Mesendoderm (in vitro differentiated cells): ENCODE data around the gene GATA2.

Experiments used
- DNase-seq: peaks from one replicate; pipeline ENCODE4 v3.0.0; 2013
- H2AK5ac ChIP-seq: 2 replicates; pipeline ENCODE4 v1.6.1; 2013; ENCODE audit warnings: low read length, inconsistent platforms
- H2BK120ac ChIP-seq: 2 replicates; pipeline ENCODE4 v1.6.1; 2013; ENCODE audit warnings: low read depth, mild to moderate bottlenecking, low read length, moderate library complexity, mixed read lengths
- H2BK15ac ChIP-seq: replicated peaks from 2 replicates; pipeline ENCODE4 v1.6.1; 2013; ENCODE audit warnings: low read depth, mild to moderate bottlenecking, moderate library complexity
- H2BK5ac ChIP-seq: 2 replicates; pipeline ENCODE4 v1.6.1; 2013; ENCODE audit warnings: low read length, inconsistent platforms
- H3K18ac ChIP-seq: 2 replicates; pipeline ENCODE4 v1.6.1; 2013; ENCODE audit warnings: mild to moderate bottlenecking, low read length, mixed read lengths
- H3K23ac ChIP-seq: one replicate; pipeline ENCODE4 v1.6.1; 2013; ENCODE audit warnings: low read length
- H3K27ac ChIP-seq: 2 replicates; pipeline ENCODE4 v1.5.1; 2013; ENCODE audit warnings: low read depth, mild to moderate bottlenecking, inconsistent platforms, low read length, moderate library complexity
- H3K27me3 ChIP-seq: 2 replicates; pipeline ENCODE4 v1.6.1; 2013; ENCODE audit warnings: low read length, control low read depth, mild to moderate bottlenecking, inconsistent platforms; ENCODE audit not compliant: insufficient read depth, poor library complexity
- H3K36me3 ChIP-seq: 2 replicates; pipeline ENCODE4 v1.6.1; 2013; ENCODE audit warnings: low read length, inconsistent platforms; ENCODE audit not compliant: control insufficient read depth, insufficient read depth
- H3K4ac ChIP-seq: one replicate; pipeline ENCODE4 v1.6.1; 2013; ENCODE audit warnings: low read depth, mild to moderate bottlenecking, low read length, moderate library complexity
- H3K4me1 ChIP-seq: 2 replicates; pipeline ENCODE4 v1.6.1; 2013; ENCODE audit warnings: low read depth, low read length, inconsistent platforms; ENCODE audit not compliant: control insufficient read depth
- H3K4me2 ChIP-seq: 2 replicates; pipeline ENCODE4 v1.6.1; 2013; ENCODE audit warnings: low read length
- H3K4me3 ChIP-seq: 2 replicates; pipeline ENCODE4 v1.5.1; 2013; ENCODE audit warnings: mild to moderate bottlenecking, low read length
- H3K56ac ChIP-seq: one replicate; pipeline ENCODE4 v1.6.1; 2013; ENCODE audit warnings: low read length
- H3K79me1 ChIP-seq: 2 replicates; pipeline ENCODE4 v1.6.1; 2013; ENCODE audit warnings: low read length, inconsistent platforms
- H3K79me2 ChIP-seq: 2 replicates; pipeline ENCODE4 v1.6.1; 2013; ENCODE audit warnings: mild to moderate bottlenecking, low read length; ENCODE audit not compliant: control insufficient read depth, insufficient read depth
- H3K9ac ChIP-seq: 2 replicates; pipeline ENCODE4 v1.6.1; 2013; ENCODE audit warnings: low read length, inconsistent platforms
- H4K5ac ChIP-seq: one replicate; pipeline ENCODE4 v1.6.1; 2013; ENCODE audit warnings: low read length
- H4K8ac ChIP-seq: one replicate; pipeline ENCODE4 v1.6.1; 2013; ENCODE audit warnings: low read depth, mild to moderate bottlenecking, control low read depth, low read length, moderate library complexity
- WGBS: extraction: QIAGEN DNeasy Blood & Tissue Kit; methylation state at CpG from one replicate; pipeline ENCODE4 v1.1.7; 2013; ENCODE audit warnings: low lambda C conversion rate, missing lambda C conversion rate; ENCODE audit not compliant: insufficient coverage; ENCODE audit errors: extremely low coverage; 5-methylcytosine and 5-hydroxymethylcytosine counted together

The GATA2 gene

DNA sequence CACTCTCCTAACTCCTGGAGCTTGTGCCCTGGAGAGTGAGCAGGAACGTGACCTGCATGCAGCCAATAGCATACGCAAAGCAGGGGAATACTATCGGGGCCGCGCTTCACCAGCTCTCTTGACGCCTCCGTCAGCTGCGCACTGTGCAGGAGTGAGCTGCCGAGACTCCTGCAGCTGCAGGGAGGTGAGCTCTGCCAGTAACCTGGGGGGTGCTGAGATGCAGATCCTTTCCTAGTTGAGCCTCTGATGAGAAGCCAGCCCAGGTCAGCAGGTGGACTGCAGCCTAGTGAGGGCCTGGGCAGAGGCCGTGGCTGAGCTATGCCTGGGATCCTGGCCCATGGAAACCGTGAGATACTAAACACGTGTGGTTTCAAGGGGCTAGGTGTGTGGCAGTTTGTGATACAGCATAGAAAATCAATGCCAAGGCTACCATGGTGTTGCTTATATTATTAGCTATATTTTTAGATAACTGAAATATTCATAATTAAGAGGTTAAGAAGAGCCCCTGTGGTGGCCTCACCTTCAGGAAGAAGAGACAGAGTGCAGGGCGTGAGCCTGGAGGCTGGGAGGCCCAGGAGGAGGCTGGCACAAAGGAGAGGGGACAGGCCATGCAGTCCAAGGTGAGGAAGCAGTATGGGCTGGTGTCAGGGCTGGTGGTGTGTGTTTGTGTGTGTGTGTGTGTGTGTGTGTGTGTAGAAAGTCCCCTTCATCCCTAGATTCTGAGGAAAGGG is 20.4 kb downstream of the GATA2 start:
- H3K27me3 ChIP-seq, result peaks cover 28% of the 10 kb centered on the region

DNA sequence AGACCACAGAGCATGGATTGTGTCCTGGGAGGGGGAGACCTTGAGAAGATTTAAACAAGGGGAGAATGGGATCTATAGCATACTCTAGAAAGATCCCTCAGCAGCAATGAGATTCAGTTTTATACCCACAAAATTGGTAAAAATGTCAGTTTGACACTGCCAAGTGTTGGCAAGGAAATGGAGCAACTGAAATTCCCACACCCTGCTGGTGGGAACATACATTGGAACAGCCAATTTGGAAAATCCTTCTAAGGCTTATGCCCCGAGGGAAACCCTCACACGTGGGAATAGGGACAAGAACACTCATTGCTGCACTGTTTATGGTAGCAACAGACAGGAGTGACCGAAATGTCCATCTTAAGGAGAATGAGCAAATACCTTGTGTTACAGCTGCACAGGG is 21.3 kb downstream of the GATA2 start:
- peaks cover 24% of the 10 kb centered on the region for H3K27me3 ChIP-seq
- H2BK15ac ChIP-seq, result no peak overlapping the region
- no peaks in the 10 kb centered on the region for H3K79me2 ChIP-seq
- H4K5ac ChIP-seq, result no peak overlapping the region
- H3K36me3 ChIP-seq, result no peaks in the 10 kb centered on the region
- no peak overlapping the region for H2BK120ac ChIP-seq
- no peak overlapping the region for H3K56ac ChIP-seq
- no peak overlapping the region for H3K18ac ChIP-seq
- no peak overlapping the region for H4K8ac ChIP-seq
- H2BK5ac ChIP-seq, result no peak overlapping the region
- WGBS, result no CpG with 5 or more reads among the region's 3 CpGs
- no peak overlapping the region for H3K9ac ChIP-seq
- H3K27ac ChIP-seq, result no peak overlapping the region
- H3K23ac ChIP-seq, result no peak overlapping the region
- H3K4me2 ChIP-seq, result no peak overlapping the region
- H2AK5ac ChIP-seq, result no peak overlapping the region
- peaks cover 2% of the 10 kb centered on the region for H3K4me1 ChIP-seq
- no peak overlapping the region for H3K4ac ChIP-seq
- no peaks in the 10 kb centered on the region for H3K79me1 ChIP-seq
- H3K4me3 ChIP-seq, result no peak overlapping the region
- no peak for DNase-seq

More for the DNA sequence above, 20.4 kb downstream of the GATA2 start:
- no peak for DNase-seq
- Histone ChIP-seq H2BK120ac (no peak overlapping the region), H2AK5ac (no peak overlapping the region), H3K9ac (no peak overlapping the region), H4K5ac (no peak overlapping the region), H3K4ac (no peak overlapping the region), H3K23ac (no peak overlapping the region), H3K36me3 (no peaks in the 10 kb centered on the region), H3K56ac (no peak overlapping the region), H3K4me1 (peaks cover 2% of the 10 kb centered on the region), H3K79me2 (no peaks in the 10 kb centered on the region), H4K8ac (no peak overlapping the region), H3K79me1 (no peaks in the 10 kb centered on the region), H2BK5ac (no peak overlapping the region), H3K4me2 (no peak overlapping the region), H3K18ac (no peak overlapping the region), H3K4me3 (no peak overlapping the region), H3K27ac (no peak overlapping the region), H2BK15ac (no peak overlapping the region)
- no CpG with 5 or more reads among the region's 13 CpGs for WGBS

- H3K27me3 ChIP-seq, result peaks cover 24% of the 10 kb centered on the region
- no peak overlapping the region for H3K9ac ChIP-seq
- DNase-seq, result no peak
- no peak overlapping the region for H4K5ac ChIP-seq
- H3K4me3 ChIP-seq, result no peak overlapping the region
- no peaks in the 10 kb centered on the region for H3K36me3 ChIP-seq
- H3K56ac ChIP-seq, result no peak overlapping the region
- no peak overlapping the region for H3K27ac ChIP-seq
- no peak overlapping the region for H3K23ac ChIP-seq
- H2BK5ac ChIP-seq, result no peak overlapping the region
- no peaks in the 10 kb centered on the region for H3K79me2 ChIP-seq
- H3K4ac ChIP-seq, result no peak overlapping the region
- H2BK120ac ChIP-seq, result no peak overlapping the region
- no peaks in the 10 kb centered on the region for H3K79me1 ChIP-seq
- no peak overlapping the region for H3K18ac ChIP-seq
- H4K8ac ChIP-seq, result no peak overlapping the region
- no CpG with 5 or more reads among the region's 2 CpGs for WGBS
- H3K4me2 ChIP-seq, result no peak overlapping the region
- no peak overlapping the region for H2AK5ac ChIP-seq
- H3K4me1 ChIP-seq, result peaks cover 2% of the 10 kb centered on the region
- H2BK15ac ChIP-seq, result no peak overlapping the region
Observed at GRCh38 chr3:128471110-128471509, 21.9 kb downstream of the GATA2 start.

DNA sequence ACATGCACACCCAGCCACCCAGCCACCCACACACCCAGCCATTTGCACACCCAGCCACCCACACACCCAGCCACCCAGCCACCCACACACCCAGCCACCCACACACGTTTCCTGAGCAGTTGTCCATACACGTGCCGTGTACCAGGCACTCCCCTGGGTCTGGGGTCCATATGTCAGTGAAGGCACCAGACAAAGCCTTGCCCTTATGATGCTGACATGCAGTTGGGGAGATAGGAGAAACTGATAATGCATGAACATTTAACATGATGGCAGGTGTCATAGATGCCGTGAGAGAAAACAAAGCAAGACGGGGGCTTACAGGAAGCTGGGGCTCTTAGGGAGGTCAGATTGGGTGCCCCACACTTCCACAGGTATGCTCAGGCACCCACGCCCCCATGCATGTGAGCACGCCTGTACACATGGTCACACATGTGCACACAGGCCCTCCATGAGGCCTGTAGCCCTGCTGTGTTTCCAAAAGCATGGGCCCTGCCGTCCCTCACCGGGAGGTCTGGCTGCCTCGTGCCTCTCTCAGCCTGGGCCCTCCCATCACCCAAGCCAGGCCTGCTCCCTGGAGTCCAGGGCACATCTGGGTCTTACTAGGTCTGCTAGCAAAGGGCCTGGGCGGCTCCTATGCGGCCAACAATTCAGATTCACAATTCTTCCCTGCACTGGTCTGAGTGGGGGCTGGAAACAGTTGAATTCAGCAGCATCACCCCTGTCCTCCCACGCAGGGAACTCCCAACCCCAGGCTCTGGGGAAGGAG is 22.7 kb downstream of the GATA2 start:
- WGBS, result no CpG with 5 or more reads among the region's 13 CpGs
- Histone ChIP-seq H3K23ac (no peak overlapping the region), H3K79me2 (no peaks in the 10 kb centered on the region), H4K8ac (no peak overlapping the region), H3K56ac (no peak overlapping the region), H2BK120ac (no peak overlapping the region), H3K18ac (no peak overlapping the region), H3K9ac (no peak overlapping the region), H3K4me3 (no peak overlapping the region), H3K36me3 (no peaks in the 10 kb centered on the region), H3K27ac (no peak overlapping the region), H3K4ac (no peak overlapping the region), H3K4me1 (peaks cover 2% of the 10 kb centered on the region), H3K4me2 (no peak overlapping the region), H3K27me3 (peaks cover 22% of the 10 kb centered on the region), H3K79me1 (no peaks in the 10 kb centered on the region), H2AK5ac (no peak overlapping the region), H4K5ac (no peak overlapping the region), H2BK15ac (no peak overlapping the region), H2BK5ac (no peak overlapping the region)
- no peak for DNase-seq

- H3K27ac ChIP-seq, result no peak overlapping the region
- no CpG with 5 or more reads among the region's 6 CpGs for WGBS
- no peak overlapping the region for H3K4me3 ChIP-seq
- no peaks in the 10 kb centered on the region for H3K79me2 ChIP-seq
- H4K8ac ChIP-seq, result no peak overlapping the region
- H3K4ac ChIP-seq, result no peak overlapping the region
- H2BK15ac ChIP-seq, result no peak overlapping the region
- no peak overlapping the region for H4K5ac ChIP-seq
- no peak overlapping the region for H3K4me2 ChIP-seq
- no peak overlapping the region for H2BK5ac ChIP-seq
- H3K56ac ChIP-seq, result no peak overlapping the region
- H3K18ac ChIP-seq, result no peak overlapping the region
- H3K4me1 ChIP-seq, result peaks cover 2% of the 10 kb centered on the region
- no peak for DNase-seq
- no peak overlapping the region for H3K9ac ChIP-seq
- no peak overlapping the region for H3K23ac ChIP-seq
- no peak overlapping the region for H2AK5ac ChIP-seq
- no peaks in the 10 kb centered on the region for H3K36me3 ChIP-seq
- H2BK120ac ChIP-seq, result no peak overlapping the region
- H3K79me1 ChIP-seq, result no peaks in the 10 kb centered on the region
- peaks cover 19% of the 10 kb centered on the region for H3K27me3 ChIP-seq
Observed at GRCh38 chr3:128469556-128469955, 23.4 kb downstream of the GATA2 start.
